Measurements from ENCODE around the gene BRIP1.
"Not testable (repeated sequence)": the region's sequence is repeated elsewhere in the genome, so short reads cannot be mapped to it uniquely, and the experiment has no call there.

The BRIP1 gene

DNA sequence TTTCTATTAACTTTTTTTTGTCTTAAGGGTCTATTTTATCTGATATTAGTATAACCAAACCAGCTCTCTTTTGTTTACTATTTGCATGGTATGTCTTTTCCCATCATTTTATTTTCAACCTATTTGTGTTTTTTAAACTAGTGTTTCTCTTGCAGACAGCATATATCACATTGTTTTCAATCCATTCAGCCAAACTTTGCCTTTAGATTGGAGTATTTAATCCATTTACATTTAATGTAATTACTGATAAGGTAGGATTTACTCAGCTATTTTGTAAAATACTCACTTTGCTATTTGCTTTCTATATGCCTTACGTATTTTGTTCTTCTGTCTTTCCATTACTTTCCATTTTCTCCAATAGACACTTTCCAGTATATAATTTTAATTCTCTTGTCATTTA, 164.3 kb downstream of the BRIP1 start:
- no peak for DNase-seq (ENCODE audit: low read depth in 2 of 2)

DNA sequence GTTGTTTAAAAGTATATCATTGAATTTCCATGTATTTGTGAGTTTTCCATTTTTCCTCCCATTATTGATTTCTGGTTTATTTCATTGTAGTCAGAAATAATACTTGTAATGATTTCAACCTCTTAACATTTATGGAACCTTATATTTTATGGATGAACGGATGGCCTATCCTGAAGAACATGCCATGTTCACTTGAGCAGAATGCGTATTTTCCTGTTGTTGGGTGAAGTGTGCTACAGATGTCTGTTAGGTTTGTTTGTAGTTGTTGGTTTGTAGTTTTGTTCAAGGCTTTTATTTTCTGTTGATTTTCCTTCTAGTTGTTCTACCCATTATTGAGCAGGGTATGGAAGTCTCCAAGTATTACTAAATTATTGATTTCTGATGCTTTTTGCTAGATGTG, 165.1 kb downstream of the BRIP1 start:
- no peak for DNase-seq (ENCODE audit: low read depth in 2 of 2)

DNA sequence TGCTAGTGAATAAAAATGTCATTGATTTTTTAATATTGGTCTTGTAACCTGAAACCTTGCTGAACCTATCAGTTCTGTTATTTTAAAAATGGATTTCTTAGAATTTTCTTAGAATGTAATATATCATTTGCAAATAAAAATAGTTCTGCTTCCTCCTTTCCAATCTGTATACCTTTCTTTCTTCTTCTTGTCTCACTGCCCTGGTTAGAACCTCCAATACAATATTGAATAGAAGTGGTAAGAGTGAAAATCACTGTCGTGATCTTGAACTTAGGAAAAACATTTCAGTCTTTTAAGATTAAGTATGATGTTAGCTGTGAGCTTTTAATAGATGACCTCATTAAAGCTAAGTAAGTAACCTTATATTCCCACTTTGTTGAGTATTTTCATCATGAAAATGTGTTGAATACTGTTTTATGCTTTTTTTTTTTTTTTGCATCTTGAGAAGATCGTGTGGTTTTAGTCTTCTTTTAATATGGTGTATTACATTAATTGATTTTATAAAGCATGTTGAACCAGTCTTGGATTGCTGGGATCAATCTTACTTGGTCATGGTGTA, 167.5 kb downstream of the BRIP1 start:
- DNase-seq (ENCODE audit: low read depth in 2 of 2), result no peak

DNA sequence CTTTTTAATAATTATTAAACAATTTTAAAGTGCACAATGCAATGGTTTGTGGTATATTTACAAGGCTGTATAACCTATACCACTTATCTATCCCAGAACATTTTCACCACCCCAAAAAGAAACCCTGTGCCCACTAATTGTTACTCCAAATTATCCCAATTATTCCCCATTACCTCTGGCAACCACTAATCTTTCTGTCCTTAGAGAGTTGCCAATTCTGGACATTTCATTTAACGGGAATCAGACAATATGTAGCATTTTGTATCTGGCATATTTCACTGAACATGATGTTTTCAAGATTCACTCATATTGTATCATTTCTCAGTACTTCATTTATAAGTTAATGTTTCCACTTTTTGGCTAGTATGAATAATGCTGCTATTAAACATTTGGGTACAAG, 169.2 kb downstream of the BRIP1 start:
- no peak for DNase-seq (ENCODE audit: low read depth in 2 of 2)

DNA sequence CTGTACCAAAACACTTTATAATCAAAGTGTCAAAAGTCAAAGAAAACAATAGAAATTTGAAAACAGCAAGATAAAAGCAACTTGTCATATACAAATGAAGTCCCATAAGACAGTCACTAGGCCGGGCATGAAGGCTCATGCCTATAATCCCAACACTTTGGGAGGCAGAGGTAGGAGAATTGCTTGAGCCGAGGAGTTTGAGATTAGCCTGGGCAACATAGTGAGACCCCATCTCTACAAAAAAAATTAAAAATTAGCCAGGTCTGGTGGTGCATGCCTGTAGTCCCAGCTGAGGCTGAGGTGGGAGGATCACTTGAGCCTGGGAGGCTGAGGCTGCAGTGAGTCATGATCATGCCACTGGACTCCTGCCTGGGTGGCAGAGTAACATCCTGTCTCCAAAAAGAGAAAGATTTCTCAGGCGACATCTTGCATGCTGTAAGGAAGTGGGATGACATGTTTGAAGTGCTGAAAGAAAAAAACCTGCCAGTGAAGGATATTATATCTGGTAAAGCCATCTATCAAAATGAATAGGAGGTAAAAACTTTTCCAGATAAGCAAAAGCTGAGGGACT, 173.6 kb downstream of the BRIP1 start:
- DNase-seq (ENCODE audit: low read depth in 2 of 2), result no peak

DNA sequence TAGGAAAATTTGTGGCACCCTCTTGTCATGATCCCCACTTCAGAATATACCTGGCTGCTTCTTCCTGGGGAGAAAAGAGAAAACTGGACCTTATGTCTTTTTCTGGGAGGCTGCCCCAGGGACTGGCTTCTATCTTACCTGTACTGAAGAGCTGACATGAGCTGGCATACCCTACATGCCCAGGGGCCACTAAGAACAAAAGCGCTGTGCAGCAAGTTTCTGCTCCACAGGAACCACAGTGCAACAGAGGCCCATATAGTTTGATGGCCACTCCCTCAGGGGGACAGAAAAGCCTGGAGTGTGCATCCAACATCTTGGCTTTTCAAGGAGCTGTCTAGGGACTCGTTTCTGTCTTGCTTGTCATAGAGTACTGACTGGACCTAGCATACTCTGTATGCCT, 175.6 kb downstream of the BRIP1 start:
- DNase-seq (ENCODE audit: low read depth in 2 of 2), result no peak

DNA sequence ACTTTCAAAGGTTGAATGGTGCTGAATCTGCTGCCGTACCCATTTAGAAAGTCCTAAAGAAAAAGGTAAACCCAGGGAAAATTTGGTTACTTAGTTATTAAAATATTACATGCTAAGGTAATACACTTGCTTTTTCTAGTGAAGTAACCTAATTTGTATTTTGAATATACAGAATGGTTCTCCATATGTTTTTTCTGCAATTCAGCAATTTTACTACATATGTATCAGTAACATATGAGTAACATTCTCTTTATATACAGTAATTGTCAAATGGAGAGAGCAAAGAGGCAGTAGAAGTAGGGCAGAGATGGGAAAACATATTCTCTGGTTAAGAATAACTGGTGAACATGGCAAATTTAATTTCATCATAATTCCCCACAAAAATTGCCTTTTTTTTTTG, 177.2 kb downstream of the BRIP1 start:
- DNase-seq (ENCODE audit: low read depth in 2 of 2), result no peak

DNA sequence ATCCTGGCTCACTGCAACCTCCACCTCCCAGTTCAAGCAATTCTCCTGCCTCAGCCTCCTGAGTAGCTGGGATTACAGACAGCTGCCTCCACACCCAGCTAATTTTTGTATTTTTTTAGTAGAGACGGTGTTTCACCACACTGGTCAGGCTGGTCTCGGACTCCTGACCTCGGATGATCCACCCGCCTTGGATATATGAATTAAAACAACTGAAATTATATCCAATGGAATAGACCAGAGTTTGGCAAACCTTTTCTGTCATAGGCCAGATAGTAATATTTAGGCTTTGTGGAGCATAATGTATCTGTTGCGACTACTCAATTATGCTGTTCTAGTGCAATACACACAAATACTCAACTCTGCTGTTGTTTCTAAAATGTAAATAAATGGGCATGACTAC, 178.5 kb downstream of the BRIP1 start:
- no peak for DNase-seq (ENCODE audit: low read depth in 2 of 2)

DNA sequence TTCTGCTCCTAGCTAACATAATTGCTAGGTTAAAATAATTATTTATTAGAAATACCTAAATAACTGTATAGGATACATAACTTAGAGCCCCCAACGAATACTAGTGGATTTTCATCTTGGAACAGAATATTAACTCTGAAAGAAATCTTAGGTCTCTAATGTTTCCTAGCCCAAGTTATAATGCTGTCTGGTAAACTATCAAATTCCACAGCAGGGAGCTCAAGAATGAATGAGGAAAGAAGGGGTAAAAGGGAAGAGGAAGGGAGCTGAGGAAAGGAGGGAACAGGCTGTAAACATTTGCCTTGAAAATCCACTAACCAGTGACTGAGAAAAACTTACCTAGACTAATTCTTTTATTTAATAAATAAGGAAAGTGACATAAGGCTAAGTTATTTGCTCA, 179.2 kb downstream of the BRIP1 start:
- DNase-seq (ENCODE audit: low read depth in 2 of 2), result no peak

DNA sequence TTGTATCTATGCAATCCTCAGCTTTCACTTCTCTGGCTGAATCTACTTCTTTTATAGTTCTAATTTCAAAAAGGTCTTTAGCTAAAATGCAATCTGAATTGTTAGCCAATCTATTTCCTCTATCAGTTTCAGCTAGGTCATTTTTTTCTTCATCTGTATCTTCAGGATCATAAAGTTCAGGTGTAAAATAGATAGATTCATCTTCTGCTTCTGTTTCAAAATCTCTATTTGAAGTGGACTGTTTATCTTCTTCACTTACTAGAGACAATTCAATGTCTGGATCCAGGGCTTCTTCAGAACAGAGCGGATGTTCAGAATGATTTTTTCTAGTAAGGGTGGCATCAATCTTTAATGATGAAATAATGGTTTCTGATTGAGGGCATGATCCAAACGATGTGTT, 179.9 kb downstream of the BRIP1 start:
- no peak for DNase-seq (ENCODE audit: low read depth in 2 of 2)

DNA sequence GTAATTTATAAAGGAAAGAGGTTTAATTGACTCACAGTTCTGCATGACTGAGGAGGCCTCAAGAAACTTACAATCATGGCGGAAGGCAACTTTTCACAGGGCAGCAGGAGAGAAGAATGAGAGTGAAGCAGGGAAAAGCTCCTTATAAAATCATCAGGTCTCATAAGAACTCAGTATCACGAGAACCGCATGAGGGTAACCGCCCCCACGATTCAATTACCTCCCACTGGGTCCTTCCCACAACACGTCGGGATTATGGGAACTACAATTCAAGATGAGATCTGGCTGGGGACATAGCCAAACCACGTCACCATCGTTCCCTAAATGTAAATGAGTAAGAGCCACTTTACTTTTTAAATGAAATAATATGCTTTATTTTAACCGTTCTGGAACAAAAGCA, 182.4 kb downstream of the BRIP1 start:
- no peak for DNase-seq (ENCODE audit: low read depth in 2 of 2)

DNA sequence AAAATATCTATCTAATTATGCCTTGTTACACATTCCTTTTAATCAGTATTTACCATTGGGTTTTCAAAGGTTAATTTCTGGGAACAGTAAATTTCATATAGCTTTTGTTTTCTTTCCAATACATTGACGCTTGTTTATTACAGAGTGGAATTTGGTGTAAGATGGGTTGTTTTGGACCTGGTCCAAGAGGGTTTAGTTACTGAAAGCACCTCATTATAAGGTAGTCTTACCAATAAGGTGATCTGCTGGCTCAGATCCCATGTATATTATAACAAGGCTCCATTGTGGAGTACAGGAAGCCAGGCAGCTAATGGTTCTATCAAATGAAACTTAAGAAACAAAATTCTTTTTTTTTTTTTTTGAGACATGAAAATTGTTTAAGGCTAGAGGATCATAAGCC, 185.0 kb downstream of the BRIP1 start:
- no peak for DNase-seq (ENCODE audit: low read depth in 2 of 2)

DNA sequence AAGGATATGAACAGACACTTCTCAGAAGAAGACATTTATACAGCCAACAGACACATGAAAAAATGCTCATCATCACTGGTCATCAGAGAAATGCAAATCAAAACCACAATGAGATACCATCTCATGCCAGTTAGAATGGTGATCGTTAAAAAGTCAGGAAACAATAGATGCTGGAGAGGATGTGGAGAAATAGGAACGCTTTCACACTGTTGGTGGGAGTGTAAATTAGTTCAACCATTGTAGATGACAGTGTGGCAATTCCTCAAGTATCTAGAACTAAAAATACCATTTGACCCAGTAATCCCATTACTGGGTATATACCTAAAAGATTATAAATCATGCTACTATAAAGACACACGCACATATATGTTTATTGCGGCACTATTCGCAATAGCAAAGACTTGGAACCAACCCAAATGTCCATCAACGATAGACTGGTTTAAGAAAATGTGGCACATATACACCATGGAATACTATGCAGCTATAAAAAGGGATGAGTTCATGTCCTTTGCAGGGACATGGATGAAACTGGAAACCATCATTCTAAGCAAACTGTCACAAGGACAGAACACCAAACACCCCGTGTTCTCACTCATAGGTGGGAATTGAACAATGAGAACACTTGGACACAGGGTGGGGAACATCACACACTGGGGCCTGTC, 186.0 kb downstream of the BRIP1 start:
- DNase-seq (ENCODE audit: low read depth in 2 of 2), result not testable (repeated sequence)

DNA sequence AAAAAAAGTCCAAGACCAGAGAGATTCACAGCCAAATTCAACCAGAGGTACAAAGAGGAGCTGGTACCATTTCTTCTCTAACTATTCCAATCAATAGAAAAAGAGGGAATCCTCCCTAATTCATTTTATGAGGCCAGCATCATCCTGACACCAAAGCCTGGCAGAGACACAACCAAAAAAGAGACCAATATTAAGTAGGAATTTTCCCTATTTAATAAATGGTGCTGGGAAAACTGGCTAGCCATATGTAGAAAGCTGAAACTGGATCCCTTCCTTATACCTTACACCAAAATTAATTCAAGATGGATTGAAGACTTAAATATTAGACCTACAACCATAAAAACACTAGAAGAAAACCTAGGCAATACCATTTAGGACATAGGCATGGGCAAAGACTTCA, 186.8 kb downstream of the BRIP1 start:
- DNase-seq (ENCODE audit: low read depth in 2 of 2), result not testable (repeated sequence)

DNA sequence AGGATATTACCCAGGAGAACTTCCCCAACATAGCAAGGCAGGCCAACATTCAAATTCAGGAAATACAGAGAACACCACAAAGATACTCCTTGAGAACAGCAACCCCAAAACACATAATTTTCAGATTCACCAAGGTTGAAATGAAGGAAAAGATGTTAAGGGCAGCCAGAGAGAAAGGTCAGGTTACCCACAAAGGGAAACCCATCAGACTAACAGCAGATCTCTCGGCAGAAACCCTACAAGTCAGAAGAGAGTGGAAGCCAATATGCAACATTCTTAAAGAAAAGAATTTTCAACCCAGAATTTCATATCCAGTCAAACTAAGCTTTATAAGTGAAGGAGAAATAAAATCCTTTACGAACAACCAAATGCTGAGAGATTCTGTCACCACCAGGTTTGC, 188.7 kb downstream of the BRIP1 start:
- DNase-seq (ENCODE audit: low read depth in 2 of 2), result not testable (repeated sequence)

DNA sequence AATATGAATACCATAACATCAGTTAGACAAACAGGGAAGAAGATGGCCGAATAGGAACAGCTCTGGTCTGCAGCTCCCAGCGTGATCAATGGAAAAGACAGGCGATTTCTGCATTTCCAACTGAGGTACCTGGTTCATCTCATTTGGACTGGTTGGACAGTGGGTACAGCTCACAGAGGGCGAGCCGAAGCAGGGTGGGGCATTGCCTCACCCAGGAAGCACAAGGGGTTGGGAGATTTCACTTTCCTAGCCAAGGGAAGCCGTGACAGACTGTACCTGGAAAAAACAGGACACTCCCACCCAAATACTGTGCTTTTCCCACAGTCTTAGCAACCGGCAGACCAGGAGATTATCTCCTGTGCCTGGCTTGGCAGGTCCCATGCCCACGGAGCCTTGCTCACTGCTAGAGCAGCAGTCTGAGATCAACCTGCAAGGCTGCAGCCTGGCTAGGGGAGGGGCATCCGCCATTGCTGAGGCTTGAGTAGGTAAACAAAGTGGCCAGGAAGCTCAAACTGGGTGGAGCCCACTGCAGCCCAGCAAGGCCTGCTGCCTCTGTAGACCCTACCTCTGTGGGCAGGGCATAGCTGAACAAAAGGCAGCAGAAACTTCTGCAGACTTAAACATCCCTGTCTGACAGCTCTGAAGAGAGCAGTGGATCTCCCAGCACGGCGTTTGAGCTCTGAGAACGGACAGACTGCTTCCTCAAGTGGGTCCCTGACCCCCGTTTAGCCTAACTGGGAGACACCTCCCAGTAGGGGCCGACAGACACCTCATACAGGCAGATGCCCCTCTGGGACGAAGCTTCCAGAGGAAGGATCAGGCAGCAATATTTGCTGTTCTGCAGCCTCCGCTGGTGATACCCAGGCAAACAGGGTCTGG, 190.1 kb downstream of the BRIP1 start:
- DNase-seq (ENCODE audit: low read depth in 2 of 2), result not testable (repeated sequence)

DNA sequence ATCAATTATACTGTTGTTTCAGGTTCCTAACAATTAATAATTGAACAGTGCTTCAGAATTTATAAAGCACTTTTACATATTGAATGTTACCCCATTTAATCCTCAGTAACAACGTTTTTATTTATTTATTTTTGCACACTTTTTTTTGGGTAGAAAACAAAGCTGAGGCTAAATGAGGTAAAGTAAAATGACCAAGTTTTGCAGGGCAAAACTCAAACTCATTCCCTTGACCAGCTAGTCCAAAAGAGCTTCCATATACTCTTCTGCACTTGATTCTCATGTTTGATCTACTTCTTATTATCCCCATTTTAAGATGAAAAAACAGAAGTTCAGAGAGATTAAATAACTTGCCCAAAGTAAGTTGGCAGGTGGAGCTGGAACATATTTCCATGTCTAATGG, 191.2 kb downstream of the BRIP1 start:
- no peak for DNase-seq (ENCODE audit: low read depth in 2 of 2)

DNA sequence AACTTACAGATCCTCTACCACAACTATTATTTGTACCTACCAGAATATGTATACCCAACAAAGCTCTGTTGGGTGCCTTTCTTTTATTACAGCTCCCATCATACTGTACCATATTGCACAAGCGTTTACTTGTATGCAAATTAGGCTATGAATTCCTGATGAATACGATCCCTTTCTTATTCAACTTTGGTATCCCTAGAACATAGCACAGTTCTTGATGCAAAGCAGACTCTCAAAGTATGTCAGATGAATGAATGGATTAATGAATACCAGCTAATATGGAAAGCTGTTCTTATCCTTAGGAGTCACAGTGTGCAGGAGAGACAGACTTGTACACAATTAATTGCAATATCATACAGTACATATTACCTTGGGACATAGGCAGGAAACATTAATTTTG, 192.6 kb downstream of the BRIP1 start:
- DNase-seq (ENCODE audit: low read depth in 2 of 2), result no peak

DNA sequence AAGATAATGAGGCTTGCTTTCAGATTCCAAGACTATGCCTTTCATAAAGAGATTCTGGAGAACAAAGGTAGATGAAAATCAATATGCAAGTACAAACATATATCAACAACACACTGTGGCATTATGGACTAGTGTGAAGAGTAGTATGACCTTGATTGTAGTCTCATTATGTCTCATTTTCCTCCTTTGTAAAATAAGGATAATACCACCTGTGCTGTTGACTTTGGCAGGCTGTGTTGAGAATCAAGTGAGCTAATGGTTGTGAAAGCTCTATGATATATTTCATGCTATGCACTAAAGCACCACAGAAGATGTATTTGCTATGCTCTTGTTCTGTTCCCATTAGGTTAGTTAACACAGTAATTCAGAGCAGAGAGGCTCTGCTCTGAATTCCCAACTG, 193.8 kb downstream of the BRIP1 start:
- DNase-seq (ENCODE audit: low read depth in 2 of 2), result no peak

DNA sequence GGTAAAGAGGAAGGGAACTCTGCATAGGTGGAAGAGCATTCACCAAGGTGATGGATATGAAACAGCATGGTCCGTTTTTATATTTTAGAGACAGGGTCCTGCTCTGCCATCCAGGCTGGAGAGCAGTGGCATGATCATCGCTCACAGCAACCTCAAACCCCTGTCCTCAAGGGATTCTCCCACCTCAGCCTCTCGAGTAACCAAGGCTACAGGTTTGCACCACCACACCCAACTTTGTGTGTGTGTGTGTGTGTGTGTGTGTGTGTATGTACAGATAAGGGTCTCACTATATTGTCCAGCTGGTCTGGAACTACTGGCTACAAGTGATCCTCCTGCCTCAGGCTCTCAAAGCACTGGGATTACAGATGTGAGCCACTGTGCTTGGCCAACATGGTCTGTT, 194.8 kb downstream of the BRIP1 start:
- no peak for DNase-seq (ENCODE audit: low read depth in 2 of 2)

DNA sequence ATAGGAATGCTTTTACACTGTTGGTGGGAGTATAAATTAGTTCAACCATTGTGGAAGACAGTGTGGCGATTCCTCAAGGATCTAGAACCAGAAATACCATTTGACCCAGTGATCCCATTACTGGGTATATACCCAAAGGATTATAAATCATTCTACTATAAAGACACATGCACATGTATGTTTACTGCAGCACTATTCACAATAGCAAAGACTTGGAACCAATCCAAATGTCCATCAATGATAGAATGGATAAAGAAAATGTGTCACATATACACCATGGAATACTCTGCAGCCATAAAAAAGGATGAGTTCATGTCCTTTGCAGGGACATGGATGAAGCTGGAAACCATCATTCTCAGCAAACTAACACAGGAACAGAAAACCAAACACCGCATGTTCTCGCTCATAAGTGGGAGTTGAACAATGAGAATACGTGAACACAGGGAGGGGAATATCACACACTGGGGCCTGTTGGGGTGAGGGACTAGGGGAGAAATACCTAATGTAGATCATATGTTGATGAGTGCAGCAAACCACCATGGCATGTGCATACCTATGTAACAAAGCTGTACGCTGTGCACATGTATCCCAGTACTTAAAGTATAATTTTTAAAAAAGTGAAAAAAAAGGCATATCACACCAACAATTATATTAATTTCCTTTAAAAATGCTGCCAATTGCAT, 196.8 kb downstream of the BRIP1 start:
- not testable (repeated sequence) for DNase-seq (ENCODE audit: low read depth in 2 of 2)

DNA sequence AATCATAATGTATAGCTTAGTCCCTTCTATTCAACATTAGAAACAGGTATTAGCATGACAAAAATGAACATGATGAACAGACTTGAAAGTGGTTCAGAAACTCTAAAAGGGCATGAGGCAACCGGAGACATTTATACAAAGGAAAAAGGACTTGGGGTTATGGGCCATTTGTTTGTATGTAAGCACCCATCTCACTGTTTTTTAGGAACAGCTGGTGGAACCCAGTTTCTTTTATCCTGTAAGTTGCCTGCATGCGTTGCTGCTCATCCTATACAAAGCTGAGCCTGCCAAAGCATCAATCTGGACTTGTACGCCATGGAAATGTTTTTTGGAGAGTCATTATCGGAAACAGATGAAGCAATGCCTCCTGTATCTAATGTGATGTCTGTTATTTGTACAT, 200.0 kb downstream of the BRIP1 start:
- DNase-seq (ENCODE audit: low read depth in 2 of 2), result no peak
